Measurements from ENCODE around the gene STK24. TPM values are rescaled to one million over a fixed set of nuclear protein-coding genes. Genes with fewer than 3 reads are reported as not detected.
"Not testable (repeated sequence)": the region's sequence is repeated elsewhere in the genome, so short reads cannot be mapped to it uniquely, and the experiment has no call there.

The STK24 gene
- total RNA-seq, 2 experiments from 2014 or later: 134 to 148 TPM

GRCh38 chr13:98415326-98416070, 161.4 kb downstream of the STK24 start:
- H3K4me3 Mint-ChIP-seq: no peak overlapping the region
- CTCF ChIA-PET: no interaction called here
- no peak for ATAC-seq
- no peak for DNase-seq
- peaks cover 32% of the 10 kb centered on the region for H3K27me3 Mint-ChIP-seq
- H3K9me3 Mint-ChIP-seq (ENCODE audit: low read depth): no peaks in the 10 kb centered on the region
- H3K4me1 Mint-ChIP-seq: peaks cover 3% of the 10 kb centered on the region
- no peak overlapping the region for H3K27ac Mint-ChIP-seq
- no peaks in the 10 kb centered on the region for H3K36me3 Mint-ChIP-seq

- Mint-ChIP-seq H3K27ac (no peak overlapping the region), H3K27me3 (peaks cover 29% of the 10 kb centered on the region)
- CTCF ChIA-PET: no interaction called here
Observed at GRCh38 chr13:98413796-98414195, 163.1 kb downstream of the STK24 start.

GRCh38 chr13:98413278-98413677, 163.6 kb downstream of the STK24 start:
- H3K36me3 Mint-ChIP-seq; H3K27ac Mint-ChIP-seq; ATAC-seq; CTCF ChIA-PET; H3K9me3 Mint-ChIP-seq (ENCODE audit: low read depth); DNase-seq; H3K4me3 Mint-ChIP-seq; H3K4me1 Mint-ChIP-seq: not testable (repeated sequence)
- H3K27me3 Mint-ChIP-seq: peaks cover 29% of the 10 kb centered on the region

More at GRCh38 chr13:98413796-98414195, 163.1 kb downstream of the STK24 start:
- H3K4me3 Mint-ChIP-seq: no peak overlapping the region
- H3K36me3 Mint-ChIP-seq: no peaks in the 10 kb centered on the region
- DNase-seq (no peak), ATAC-seq (no peak)
- peaks cover 3% of the 10 kb centered on the region for H3K4me1 Mint-ChIP-seq
- no peaks in the 10 kb centered on the region for H3K9me3 Mint-ChIP-seq (ENCODE audit: low read depth)

- H3K27me3 Mint-ChIP-seq: peaks cover 24% of the 10 kb centered on the region
- no peak overlapping the region for H3K27ac Mint-ChIP-seq
- no peak for DNase-seq
- no peaks in the 10 kb centered on the region for H3K9me3 Mint-ChIP-seq (ENCODE audit: low read depth)
- H3K36me3 Mint-ChIP-seq: no peaks in the 10 kb centered on the region
- CTCF ChIA-PET: interaction anchor here (0.6 kb wide), 1 partner anchor 97 kb away, joined by 4 read pairs; no protein-coding TSS in a partner anchor
- peak overlapping the region; percentile 7 for H3K4me3 Mint-ChIP-seq
- peaks cover 3% of the 10 kb centered on the region for H3K4me1 Mint-ChIP-seq
- ATAC-seq: no peak
Observed at GRCh38 chr13:98411617-98412265, 165.2 kb downstream of the STK24 start.

GRCh38 chr13:98411013-98411412, 165.9 kb downstream of the STK24 start:
- no peak for ATAC-seq
- H3K27me3 Mint-ChIP-seq: peaks cover 28% of the 10 kb centered on the region
- H3K4me1 Mint-ChIP-seq: peaks cover 3% of the 10 kb centered on the region
- no peak overlapping the region for H3K4me3 Mint-ChIP-seq
- CTCF ChIA-PET: interaction anchor here (0.6 kb wide), 1 partner anchor 97 kb away, joined by 4 read pairs; no protein-coding TSS in a partner anchor
- no peak overlapping the region for H3K27ac Mint-ChIP-seq
- no peaks in the 10 kb centered on the region for H3K9me3 Mint-ChIP-seq (ENCODE audit: low read depth)
- DNase-seq: no peak
- no peaks in the 10 kb centered on the region for H3K36me3 Mint-ChIP-seq

GRCh38 chr13:98410612-98411011, 166.3 kb downstream of the STK24 start:
- no peak overlapping the region for H3K4me3 Mint-ChIP-seq
- no peaks in the 10 kb centered on the region for H3K9me3 Mint-ChIP-seq (ENCODE audit: low read depth)
- peaks cover 30% of the 10 kb centered on the region for H3K27me3 Mint-ChIP-seq
- CTCF ChIA-PET: no interaction called here
- DNase-seq: no peak
- H3K27ac Mint-ChIP-seq: no peak overlapping the region
- ATAC-seq: no peak
- peaks cover 3% of the 10 kb centered on the region for H3K4me1 Mint-ChIP-seq
- no peaks in the 10 kb centered on the region for H3K36me3 Mint-ChIP-seq

GRCh38 chr13:98409281-98409680, 167.6 kb downstream of the STK24 start:
- H3K27me3 Mint-ChIP-seq: peaks cover 32% of the 10 kb centered on the region
- no peak overlapping the region for H3K4me3 Mint-ChIP-seq
- DNase-seq: no peak
- H3K27ac Mint-ChIP-seq: no peak overlapping the region
- ATAC-seq: no peak
- H3K9me3 Mint-ChIP-seq (ENCODE audit: low read depth): no peaks in the 10 kb centered on the region
- CTCF ChIA-PET: no interaction called here
- peaks cover 3% of the 10 kb centered on the region for H3K4me1 Mint-ChIP-seq
- no peaks in the 10 kb centered on the region for H3K36me3 Mint-ChIP-seq

- H3K27me3 Mint-ChIP-seq: peaks cover 26% of the 10 kb centered on the region
- no peak overlapping the region for H3K4me3 Mint-ChIP-seq
- H3K27ac Mint-ChIP-seq: no peak overlapping the region
- H3K9me3 Mint-ChIP-seq (ENCODE audit: low read depth): no peaks in the 10 kb centered on the region
- H3K36me3 Mint-ChIP-seq: no peaks in the 10 kb centered on the region
- no peak for DNase-seq
- CTCF ChIA-PET: no interaction called here
- ATAC-seq: no peak
- H3K4me1 Mint-ChIP-seq: peaks cover 3% of the 10 kb centered on the region
Observed at GRCh38 chr13:98407575-98407974, 169.3 kb downstream of the STK24 start.

- Mint-ChIP-seq H3K27ac (no peak overlapping the region), H3K36me3 (no peaks in the 10 kb centered on the region), H3K27me3 (peaks cover 21% of the 10 kb centered on the region), H3K4me3 (no peak overlapping the region), H3K4me1 (peaks cover 1% of the 10 kb centered on the region), H3K9me3 (ENCODE audit: low read depth) (no peaks in the 10 kb centered on the region)
- no peak for ATAC-seq
- CTCF ChIA-PET: no interaction called here
- DNase-seq: no peak
Observed at GRCh38 chr13:98406971-98407370, 169.9 kb downstream of the STK24 start.

GRCh38 chr13:98406427-98406826, 170.5 kb downstream of the STK24 start:
- ATAC-seq: no peak
- Mint-ChIP-seq H3K4me3 (no peak overlapping the region), H3K27me3 (peaks cover 16% of the 10 kb centered on the region), H3K36me3 (no peaks in the 10 kb centered on the region), H3K4me1 (no peaks in the 10 kb centered on the region), H3K27ac (no peak overlapping the region), H3K9me3 (ENCODE audit: low read depth) (no peaks in the 10 kb centered on the region)
- CTCF ChIA-PET: interaction anchor here (0.9 kb wide), 1 partner anchor 551 kb away, joined by 3 read pairs; no protein-coding TSS in a partner anchor
- no peak for DNase-seq

GRCh38 chr13:98405690-98406344, 171.1 kb downstream of the STK24 start:
- Mint-ChIP-seq H3K27ac (no peak overlapping the region), H3K36me3 (no peaks in the 10 kb centered on the region), H3K4me3 (no peak overlapping the region), H3K27me3 (peaks cover 10% of the 10 kb centered on the region), H3K9me3 (ENCODE audit: low read depth) (no peaks in the 10 kb centered on the region), H3K4me1 (no peaks in the 10 kb centered on the region)
- DNase-seq: no peak
- no peak for ATAC-seq
- CTCF ChIA-PET: interaction anchor here (0.5 to 0.9 kb wide), 2 partner anchors 550 to 1409 kb away, joined by 3 read pairs; no protein-coding TSS in a partner anchor

GRCh38 chr13:98405107-98405571, 171.8 kb downstream of the STK24 start:
- Mint-ChIP-seq H3K27ac (no peak overlapping the region), H3K27me3 (peaks cover 12% of the 10 kb centered on the region), H3K4me1 (no peaks in the 10 kb centered on the region), H3K4me3 (no peak overlapping the region), H3K9me3 (ENCODE audit: low read depth) (no peaks in the 10 kb centered on the region), H3K36me3 (no peaks in the 10 kb centered on the region)
- DNase-seq (no peak), ATAC-seq (no peak)
- CTCF ChIA-PET: no interaction called here

- CTCF ChIA-PET: no interaction called here
- peaks cover 25% of the 10 kb centered on the region for H3K27me3 Mint-ChIP-seq
- no peaks in the 10 kb centered on the region for H3K36me3 Mint-ChIP-seq
- H3K4me1 Mint-ChIP-seq: no peaks in the 10 kb centered on the region
- no peaks in the 10 kb centered on the region for H3K9me3 Mint-ChIP-seq (ENCODE audit: low read depth)
- no peak overlapping the region for H3K27ac Mint-ChIP-seq
- ATAC-seq (no peak), DNase-seq (no peak)
- H3K4me3 Mint-ChIP-seq: no peak overlapping the region
Observed at GRCh38 chr13:98403076-98403475, 173.8 kb downstream of the STK24 start.

Data from activated CD8-positive, alpha-beta memory T cell treated with anti-CD3 and anti-CD28 coated beads, Interleukin-2, amount 10 ng/mL, durations not matched to agents 7 days and 5 days (primary cell).